Adrenal gland (tissue), 5 donors: ENCODE data around the gene PUS1.

Experiments used
- POLR2A ChIP-seq, 2 donors: fragments of 450-650 bp; IDR thresholded peaks; one replicate each; pipeline ENCODE4 v1.6.1; 2017; ENCODE audit warnings: antibody characterized with exemption in 2 of 2, mild to moderate bottlenecking in 2 of 2, moderate library complexity in 1 of 2
- TF ChIP-seq, protein P1 (sequence below), 6 experiments: fragments of 450-650 bp in 4 of 6; fragments of 200-600 bp in 2 of 6; sonication (generic) in 1 of 6; IDR thresholded peaks; 1 replicate in 5 of 6; 2 replicates in 1 of 6; pipeline versions ENCODE4 v1.5.1 to v1.8.0; 2016 to 2021; ENCODE audit warnings: antibody characterized with exemption in 6 of 6, mild to moderate bottlenecking in 2 of 6, moderate library complexity in 1 of 6
- donor health status: DM: no; HTN: no; CAD: no.

- TF ChIP-seq, protein P1, sequence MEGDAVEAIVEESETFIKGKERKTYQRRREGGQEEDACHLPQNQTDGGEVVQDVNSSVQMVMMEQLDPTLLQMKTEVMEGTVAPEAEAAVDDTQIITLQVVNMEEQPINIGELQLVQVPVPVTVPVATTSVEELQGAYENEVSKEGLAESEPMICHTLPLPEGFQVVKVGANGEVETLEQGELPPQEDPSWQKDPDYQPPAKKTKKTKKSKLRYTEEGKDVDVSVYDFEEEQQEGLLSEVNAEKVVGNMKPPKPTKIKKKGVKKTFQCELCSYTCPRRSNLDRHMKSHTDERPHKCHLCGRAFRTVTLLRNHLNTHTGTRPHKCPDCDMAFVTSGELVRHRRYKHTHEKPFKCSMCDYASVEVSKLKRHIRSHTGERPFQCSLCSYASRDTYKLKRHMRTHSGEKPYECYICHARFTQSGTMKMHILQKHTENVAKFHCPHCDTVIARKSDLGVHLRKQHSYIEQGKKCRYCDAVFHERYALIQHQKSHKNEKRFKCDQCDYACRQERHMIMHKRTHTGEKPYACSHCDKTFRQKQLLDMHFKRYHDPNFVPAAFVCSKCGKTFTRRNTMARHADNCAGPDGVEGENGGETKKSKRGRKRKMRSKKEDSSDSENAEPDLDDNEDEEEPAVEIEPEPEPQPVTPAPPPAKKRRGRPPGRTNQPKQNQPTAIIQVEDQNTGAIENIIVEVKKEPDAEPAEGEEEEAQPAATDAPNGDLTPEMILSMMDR (IDR thresholded peaks at IDR 0.05) = no peak
- TF ChIP-seq POLR2A (IDR thresholded peaks at IDR 0.05) = no peak
These were observed 54.0 kb downstream of the PUS1 start for GRCh38 chr12:131983026-131983425.
